ENCODE results near the gene RTN4RL2. TPM values are rescaled to one million over a fixed set of nuclear protein-coding genes. Genes with fewer than 3 reads are reported as not detected.
A peak's percentile ranks its signal among the peaks of the same experiment; 100 is the strongest.

Gene RTN4RL2
- total and polyA plus RNA-seq, 9 of the 15 experiments (the other 6 are each of a cell fraction or from before 2014, with no cell fraction given) = 0.06 to 1.9 (median 0.34) TPM; not detected in 4

DNA sequence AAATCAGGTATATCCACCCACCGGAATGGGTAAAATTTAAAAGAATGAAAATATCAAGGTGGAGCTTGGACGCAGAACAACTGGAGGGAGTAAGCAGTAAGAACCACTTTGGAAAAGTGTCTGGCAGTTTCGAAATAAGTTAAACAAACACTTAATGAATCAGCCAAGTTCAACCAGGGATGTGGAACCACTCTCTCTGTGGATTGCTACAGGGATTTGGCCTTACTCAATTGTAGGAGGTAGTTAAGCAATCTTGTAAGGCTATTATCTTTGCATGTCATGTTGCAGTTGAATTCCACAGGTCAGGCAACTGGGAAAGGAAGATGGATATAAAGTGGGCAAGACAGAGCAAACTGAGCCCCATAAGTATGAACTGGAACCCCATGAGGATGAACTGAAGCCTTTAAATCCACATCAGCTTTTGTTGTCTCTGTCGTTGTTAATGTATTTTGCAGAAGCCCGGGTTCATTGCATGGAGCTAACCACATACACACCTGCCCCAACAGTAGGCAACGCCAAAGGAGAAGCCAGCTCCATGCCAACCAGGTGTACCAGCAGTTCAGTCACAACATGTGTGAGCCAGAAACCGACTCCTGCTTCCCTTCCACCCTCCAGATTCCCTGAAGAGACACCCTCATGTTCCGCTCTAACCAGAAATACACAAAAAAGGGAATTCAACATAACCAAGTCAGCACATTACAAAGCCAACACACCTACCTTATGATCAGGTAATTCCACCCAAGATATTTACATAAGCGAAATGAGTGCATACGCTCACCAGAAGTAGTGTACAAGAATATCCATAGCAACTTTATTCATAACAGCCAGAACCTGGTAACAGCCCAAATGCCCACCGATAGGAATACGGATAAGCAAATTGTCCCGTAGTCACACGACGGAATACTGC, 25.4 kb upstream of the RTN4RL2 start (continued):
- TF ChIP-seq, protein P1, sequence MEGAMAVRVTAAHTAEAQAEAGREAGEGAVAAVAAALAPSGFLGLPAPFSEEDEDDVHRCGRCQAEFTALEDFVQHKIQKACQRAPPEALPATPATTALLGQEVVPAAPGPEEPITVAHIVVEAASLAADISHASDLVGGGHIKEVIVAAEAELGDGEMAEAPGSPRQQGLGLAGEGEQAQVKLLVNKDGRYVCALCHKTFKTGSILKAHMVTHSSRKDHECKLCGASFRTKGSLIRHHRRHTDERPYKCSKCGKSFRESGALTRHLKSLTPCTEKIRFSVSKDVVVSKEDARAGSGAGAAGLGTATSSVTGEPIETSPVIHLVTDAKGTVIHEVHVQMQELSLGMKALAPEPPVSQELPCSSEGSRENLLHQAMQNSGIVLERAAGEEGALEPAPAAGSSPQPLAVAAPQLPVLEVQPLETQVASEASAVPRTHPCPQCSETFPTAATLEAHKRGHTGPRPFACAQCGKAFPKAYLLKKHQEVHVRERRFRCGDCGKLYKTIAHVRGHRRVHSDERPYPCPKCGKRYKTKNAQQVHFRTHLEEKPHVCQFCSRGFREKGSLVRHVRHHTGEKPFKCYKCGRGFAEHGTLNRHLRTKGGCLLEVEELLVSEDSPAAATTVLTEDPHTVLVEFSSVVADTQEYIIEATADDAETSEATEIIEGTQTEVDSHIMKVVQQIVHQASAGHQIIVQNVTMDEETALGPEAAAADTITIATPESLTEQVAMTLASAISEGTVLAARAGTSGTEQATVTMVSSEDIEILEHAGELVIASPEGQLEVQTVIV (CRISPR knock-in tag; IDR thresholded peaks at IDR 0.05; ENCODE audit: borderline replicate concordance) = no peak
- TF ChIP-seq FOS (IDR thresholded peaks at IDR 0.05; ENCODE audit: extremely low read depth, insufficient read length) (no peak), MYC (IDR thresholded peaks at IDR 0.05; ENCODE audit: low read depth, low read length) (no peak), MYC (CRISPR knock-in tag; IDR thresholded peaks at IDR 0.05; ENCODE audit: borderline replicate concordance, low read depth) (no peak), HSF4 (CRISPR knock-in tag; IDR thresholded peaks at IDR 0.05; ENCODE audit: borderline replicate concordance) (no peak), NRF1 (conservative IDR thresholded peaks at IDR 0.05 in 1 of 2, IDR thresholded peaks at IDR 0.05 in 1 of 2) (no peak), RFX7 (CRISPR knock-in tag; IDR thresholded peaks at IDR 0.05) (no peak), HEY1 (CRISPR knock-in tag; IDR thresholded peaks at IDR 0.05; ENCODE audit: borderline replicate concordance) (no peak), MCM2 (IDR thresholded peaks at IDR 0.05; ENCODE audit: low read depth) (no peak), NEUROD1 (IDR thresholded peaks at IDR 0.05; ENCODE audit: borderline replicate concordance, low read depth, low read length, partially characterized antibody) (no peak), HNRNPLL (IDR thresholded peaks at IDR 0.05; ENCODE audit: low read depth, low read length, poor library complexity, severe bottlenecking) (no peak), C11orf30 (IDR thresholded peaks at IDR 0.05; ENCODE audit: low read depth) (peak; percentile 36; the same call in 1 of the 2 replicates), DIDO1 (tag; IDR thresholded peaks at IDR 0.05; ENCODE audit: low read depth) (no peak), BCL6 (CRISPR knock-in tag; IDR thresholded peaks at IDR 0.05) (no peak), SMARCA4 (IDR thresholded peaks at IDR 0.05) (peak; percentile 34; the same call in 1 of the 2 replicates), ZBTB8A (IDR thresholded peaks at IDR 0.05; ENCODE audit: partially characterized antibody) (no peak), WHSC1 (IDR thresholded peaks at IDR 0.05; ENCODE audit: low read length) (no peak), ZNF79 (CRISPR knock-in tag; IDR thresholded peaks at IDR 0.05; ENCODE audit: low read depth) (no peak), FOXA3 (CRISPR knock-in tag; conservative IDR thresholded peaks at IDR 0.05 in 1 of 2, IDR thresholded peaks at IDR 0.05 in 1 of 2) (no peak), CHD2 (IDR thresholded peaks at IDR 0.05; ENCODE audit: low read depth, low read length) (no peak), TFAM (CRISPR knock-in tag; conservative IDR thresholded peaks at IDR 0.05) (no peak), RNF2 (IDR thresholded peaks at IDR 0.05) (no peak), SIRT6 (IDR thresholded peaks at IDR 0.05; ENCODE audit: low read depth, low read length) (no peak), SIX5 (IDR thresholded peaks at IDR 0.05; ENCODE audit: borderline replicate concordance in 1 of 2, insufficient read depth in 1 of 2, low read depth in 1 of 2, low read length in 2 of 2) (no peak)
- TF ChIP-seq, protein P2, sequence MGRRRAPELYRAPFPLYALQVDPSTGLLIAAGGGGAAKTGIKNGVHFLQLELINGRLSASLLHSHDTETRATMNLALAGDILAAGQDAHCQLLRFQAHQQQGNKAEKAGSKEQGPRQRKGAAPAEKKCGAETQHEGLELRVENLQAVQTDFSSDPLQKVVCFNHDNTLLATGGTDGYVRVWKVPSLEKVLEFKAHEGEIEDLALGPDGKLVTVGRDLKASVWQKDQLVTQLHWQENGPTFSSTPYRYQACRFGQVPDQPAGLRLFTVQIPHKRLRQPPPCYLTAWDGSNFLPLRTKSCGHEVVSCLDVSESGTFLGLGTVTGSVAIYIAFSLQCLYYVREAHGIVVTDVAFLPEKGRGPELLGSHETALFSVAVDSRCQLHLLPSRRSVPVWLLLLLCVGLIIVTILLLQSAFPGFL (CRISPR knock-in tag; IDR thresholded peaks at IDR 0.05) = no peak
- TF ChIP-seq, protein P3, sequence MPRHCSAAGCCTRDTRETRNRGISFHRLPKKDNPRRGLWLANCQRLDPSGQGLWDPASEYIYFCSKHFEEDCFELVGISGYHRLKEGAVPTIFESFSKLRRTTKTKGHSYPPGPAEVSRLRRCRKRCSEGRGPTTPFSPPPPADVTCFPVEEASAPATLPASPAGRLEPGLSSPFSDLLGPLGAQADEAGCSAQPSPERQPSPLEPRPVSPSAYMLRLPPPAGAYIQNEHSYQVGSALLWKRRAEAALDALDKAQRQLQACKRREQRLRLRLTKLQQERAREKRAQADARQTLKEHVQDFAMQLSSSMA (CRISPR knock-in tag; IDR thresholded peaks at IDR 0.05) = no peak
